ENCODE measurements around the gene FLT3.

DNA sequence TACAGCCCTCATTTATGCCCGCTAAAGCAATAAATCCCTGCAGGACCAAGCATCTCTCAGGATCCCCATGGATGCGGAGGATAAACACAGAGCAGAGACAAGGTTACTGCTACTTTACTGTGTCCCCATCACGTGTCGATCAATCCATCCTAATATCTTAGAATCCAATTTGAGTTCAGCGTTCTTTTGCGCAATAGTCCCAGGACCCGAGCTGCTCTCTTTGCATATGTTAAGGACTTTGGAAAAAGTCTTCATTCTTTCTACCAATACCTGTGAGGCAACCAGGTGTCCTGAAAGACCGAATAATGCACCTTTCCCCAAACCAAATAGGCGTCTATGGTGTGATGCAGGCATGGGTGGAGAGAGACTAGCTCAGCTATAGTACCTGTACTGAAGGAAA, 73.9 kb downstream of the FLT3 start:
- TF ChIP-seq, protein P1, sequence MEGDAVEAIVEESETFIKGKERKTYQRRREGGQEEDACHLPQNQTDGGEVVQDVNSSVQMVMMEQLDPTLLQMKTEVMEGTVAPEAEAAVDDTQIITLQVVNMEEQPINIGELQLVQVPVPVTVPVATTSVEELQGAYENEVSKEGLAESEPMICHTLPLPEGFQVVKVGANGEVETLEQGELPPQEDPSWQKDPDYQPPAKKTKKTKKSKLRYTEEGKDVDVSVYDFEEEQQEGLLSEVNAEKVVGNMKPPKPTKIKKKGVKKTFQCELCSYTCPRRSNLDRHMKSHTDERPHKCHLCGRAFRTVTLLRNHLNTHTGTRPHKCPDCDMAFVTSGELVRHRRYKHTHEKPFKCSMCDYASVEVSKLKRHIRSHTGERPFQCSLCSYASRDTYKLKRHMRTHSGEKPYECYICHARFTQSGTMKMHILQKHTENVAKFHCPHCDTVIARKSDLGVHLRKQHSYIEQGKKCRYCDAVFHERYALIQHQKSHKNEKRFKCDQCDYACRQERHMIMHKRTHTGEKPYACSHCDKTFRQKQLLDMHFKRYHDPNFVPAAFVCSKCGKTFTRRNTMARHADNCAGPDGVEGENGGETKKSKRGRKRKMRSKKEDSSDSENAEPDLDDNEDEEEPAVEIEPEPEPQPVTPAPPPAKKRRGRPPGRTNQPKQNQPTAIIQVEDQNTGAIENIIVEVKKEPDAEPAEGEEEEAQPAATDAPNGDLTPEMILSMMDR (IDR thresholded peaks at IDR 0.05; ENCODE audit: poor library complexity) = no peak
- TF ChIP-seq EZH2 (IDR thresholded peaks at IDR 0.05; ENCODE audit: borderline replicate concordance) = no peak
- TF ChIP-seq EZH2phosphoT487 (IDR thresholded peaks at IDR 0.05; ENCODE audit: low read depth, severe bottlenecking, unreplicated experiment) = no peak

Data from hepatocyte (in vitro differentiated cells).